K562 (cell line): ENCODE data around the gene KRT8. TPM values are rescaled to one million over a fixed set of nuclear protein-coding genes. Genes with fewer than 3 reads are reported as not detected.

Source experiments
- ATF2 ChIP-seq: sonication (generic); formaldehyde crosslinking; IDR thresholded peaks from 2 replicates; pipeline ENCODE4 v1.8.1; 2022; ENCODE audit warnings: missing genetic modification reagents
- BRD4 ChIP-seq: fragments of 200-600 bp; sonication (generic); IDR thresholded peaks from 2 replicates; pipeline ENCODE4 v1.6.1; 2017; ENCODE audit warnings: inconsistent platforms
- CC2D1A ChIP-seq: fragments of 450-650 bp; IDR thresholded peaks from 2 replicates; pipeline ENCODE4 v1.6.1; 2017; ENCODE audit warnings: mild to moderate bottlenecking
- COPS2 ChIP-seq: fragments of 450-650 bp; conservative IDR thresholded peaks from 2 replicates; pipeline ENCODE4 v1.6.1; 2016; ENCODE audit warnings: mild to moderate bottlenecking, moderate library complexity
- ELF2 ChIP-seq: fragments of 250-450 bp; sonication (Bioruptor Pico); IDR thresholded peaks from 2 replicates; pipeline ENCODE4 v1.5.0; 2021; ENCODE audit warnings: mild to moderate bottlenecking
- HNRNPK ChIP-seq: fragments of 200-400 bp; formaldehyde crosslinking; IDR thresholded peaks from one replicate; pipeline ENCODE4 v1.6.1; 2018; ENCODE audit warnings: mild to moderate bottlenecking, low read depth, low read length; ENCODE audit not compliant: poor library complexity, severe bottlenecking
- MYBL2 ChIP-seq, 2 experiments: fragments of 450-650 bp in 1 of 2; sonication (generic) in 1 of 2; formaldehyde crosslinking in 1 of 2; IDR thresholded peaks; 2 replicates each; pipeline versions ENCODE4 v1.6.1 to v1.8.1; 2017 to 2022; ENCODE audit warnings: borderline replicate concordance in 1 of 2, inconsistent platforms in 1 of 2, low read depth in 1 of 2, mild to moderate bottlenecking in 1 of 2, missing genetic modification reagents in 1 of 2, moderate library complexity in 1 of 2
- NFE2 ChIP-seq: IDR thresholded peaks from 2 replicates; pipeline ENCODE4 v1.6.1; 2014; ENCODE audit warnings: antibody characterized with exemption, low read depth
- SIN3A ChIP-seq, 2 experiments: fragments of 150-350 bp in 1 of 2; IDR thresholded peaks; 2 replicates each; pipeline ENCODE4 v1.6.1; 2011 to 2016; ENCODE audit warnings: borderline replicate concordance in 2 of 2, low read depth in 2 of 2, low read length in 2 of 2, mild to moderate bottlenecking in 2 of 2, moderate library complexity in 2 of 2; ENCODE audit not compliant: control insufficient read depth in 1 of 2
- SUPT5H ChIP-seq: fragments of 450-650 bp; IDR thresholded peaks from 2 replicates; pipeline ENCODE4 v1.6.1; 2016
- TAL1 ChIP-seq: fragments of 450-650 bp; IDR thresholded peaks from 2 replicates; pipeline ENCODE4 v1.6.1; 2016; ENCODE audit warnings: mild to moderate bottlenecking
- YY1 ChIP-seq, 3 experiments: IDR thresholded peaks; 2 replicates each; pipeline ENCODE4 v1.6.1; 2011; ENCODE audit warnings: low read length in 2 of 3, mild to moderate bottlenecking in 2 of 3, moderate library complexity in 2 of 3, borderline replicate concordance in 1 of 3, control low read depth in 1 of 3, low read depth in 1 of 3; ENCODE audit not compliant: insufficient read depth in 3 of 3, insufficient replicate concordance in 2 of 3, control insufficient read depth in 1 of 3, insufficient read length in 1 of 3; ENCODE audit errors: extremely low read depth in 1 of 3
- ZBTB1 ChIP-seq: sonication (generic); formaldehyde crosslinking; IDR thresholded peaks from 2 replicates; pipeline ENCODE4 v1.8.1; 2023; ENCODE audit warnings: missing genetic modification reagents, low read depth, mild to moderate bottlenecking, borderline replicate concordance
- ZFP36 ChIP-seq: fragments of 150-350 bp; IDR thresholded peaks from 2 replicates; pipeline ENCODE4 v1.6.1; 2018; ENCODE audit warnings: low read length, low read depth; ENCODE audit not compliant: partially characterized antibody
- ZNF133 ChIP-seq: fragments of 250-450 bp; sonication (Bioruptor Pico); IDR thresholded peaks from 2 replicates; pipeline ENCODE4 v1.4.0; 2020; ENCODE audit warnings: mild to moderate bottlenecking
- ZNF232 ChIP-seq: sonication (generic); formaldehyde crosslinking; IDR thresholded peaks from 2 replicates; pipeline ENCODE4 v1.8.0; 2022; ENCODE audit warnings: mild to moderate bottlenecking, missing genetic modification reagents
- ZNF41 ChIP-seq: fragments of 250-450 bp; sonication (Bioruptor Pico); conservative IDR thresholded peaks from 2 replicates; pipeline ENCODE4 v1.4.0; 2020; ENCODE audit warnings: mild to moderate bottlenecking
- ZNF518B ChIP-seq: fragments of 250-450 bp; sonication (Bioruptor Pico); IDR thresholded peaks from 2 replicates; pipeline ENCODE4 v1.5.0; 2021; ENCODE audit warnings: mild to moderate bottlenecking, moderate library complexity
- ZNF589 ChIP-seq: fragments of 200-800 bp; sonication (Bioruptor generic); IDR thresholded peaks from 2 replicates; pipeline ENCODE4 v1.6.1; 2016; ENCODE audit warnings: low read depth, missing genetic modification characterization, missing compliant biosample characterization
- polyA plus RNA-seq, 8 experiments: library from polyadenylated mRNA; depleted of rRNA in 4 of 8; stranded (reverse) in 5 of 8; unstranded in 3 of 8; fragments of >200 nt; fragmentation: Nextera tagmentation in 2 of 8; fragmentation: Illumina TruSeq in 1 of 8; extraction: Ambion mirVana in 2 of 8; extraction: Trizol in 1 of 8; gene quantifications; 2 replicates each; pipeline versions ENCODE4 v1.2.1 to v1.2.3, GENCODE V29; 2011 to 2014; ENCODE audit warnings: inconsistent platforms in 1 of 8, missing spikeins in 1 of 8
- total RNA-seq, 7 experiments: library from RNA; depleted of rRNA in 6 of 7; stranded (reverse); fragments of >200 nt in 6 of 7; fragmentation: Illumina TruSeq in 2 of 7; extraction: Trizol in 2 of 7; gene quantifications; 2 replicates each; pipeline versions ENCODE4 v1.2.1 to v1.2.3, GENCODE V29; 2011 to 2021; ENCODE audit warnings: low replicate concordance in 1 of 7
- TF ChIP-seq, protein P1 (sequence below), 2 experiments: fragments of 450-650 bp; IDR thresholded peaks; 2 replicates each; pipeline ENCODE4 v1.6.1; 2016
- TF ChIP-seq, protein P2 (sequence below): sonication (generic); formaldehyde crosslinking; IDR thresholded peaks from 2 replicates; pipeline ENCODE4 v1.8.0; 2022; ENCODE audit warnings: mild to moderate bottlenecking, missing genetic modification reagents

Gene KRT8
- total and polyA plus RNA-seq, 9 of the 15 experiments (the other 6 are each of a cell fraction or from before 2014, with no cell fraction given) = 41.5 to 661 (median 260) TPM

- TF ChIP-seq ZNF518B (CRISPR knock-in tag) = no peak
- TF ChIP-seq ZFP36 = no peak
- no peak for TF ChIP-seq CC2D1A
- TF ChIP-seq BRD4 = no peak
- peak; percentile 40; the same call in 1 of the 2 replicates for TF ChIP-seq ZBTB1 (CRISPR knock-in tag)
- peak in 1 of 3 experiments; percentile 11 for TF ChIP-seq YY1 (IDR thresholded peaks at IDR 0.05; ENCODE audit: borderline replicate concordance in 1 of 3, control insufficient read depth in 1 of 3, extremely low read depth in 1 of 3, insufficient read depth in 3 of 3, insufficient read length in 1 of 3, insufficient replicate concordance in 2 of 3, low read depth in 1 of 3, low read length in 2 of 3)
- TF ChIP-seq ZNF41 (CRISPR knock-in tag) = no peak
- TF ChIP-seq COPS2 = no peak
- no peak for TF ChIP-seq ZNF133 (CRISPR knock-in tag)
- TF ChIP-seq, protein P1, sequence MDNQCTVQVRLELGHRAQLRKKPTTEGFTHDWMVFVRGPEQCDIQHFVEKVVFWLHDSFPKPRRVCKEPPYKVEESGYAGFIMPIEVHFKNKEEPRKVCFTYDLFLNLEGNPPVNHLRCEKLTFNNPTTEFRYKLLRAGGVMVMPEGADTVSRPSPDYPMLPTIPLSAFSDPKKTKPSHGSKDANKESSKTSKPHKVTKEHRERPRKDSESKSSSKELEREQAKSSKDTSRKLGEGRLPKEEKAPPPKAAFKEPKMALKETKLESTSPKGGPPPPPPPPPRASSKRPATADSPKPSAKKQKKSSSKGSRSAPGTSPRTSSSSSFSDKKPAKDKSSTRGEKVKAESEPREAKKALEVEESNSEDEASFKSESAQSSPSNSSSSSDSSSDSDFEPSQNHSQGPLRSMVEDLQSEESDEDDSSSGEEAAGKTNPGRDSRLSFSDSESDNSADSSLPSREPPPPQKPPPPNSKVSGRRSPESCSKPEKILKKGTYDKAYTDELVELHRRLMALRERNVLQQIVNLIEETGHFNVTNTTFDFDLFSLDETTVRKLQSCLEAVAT (IDR thresholded peaks at IDR 0.05) = no peak
- TF ChIP-seq ZNF232 (CRISPR knock-in tag) = no peak
- no peak for TF ChIP-seq SUPT5H
- no peak for TF ChIP-seq NFE2
- no peak for TF ChIP-seq ZNF589 (CRISPR knock-in tag)
- TF ChIP-seq SIN3A (IDR thresholded peaks at IDR 0.05; ENCODE audit: borderline replicate concordance in 2 of 2, control insufficient read depth in 1 of 2, low read depth in 2 of 2, low read length in 2 of 2) = no peak
- no peak for TF ChIP-seq HNRNPK
- no peak for TF ChIP-seq MYBL2 (IDR thresholded peaks at IDR 0.05; ENCODE audit: low read depth)
- no peak for TF ChIP-seq MYBL2 (CRISPR knock-in tag; IDR thresholded peaks at IDR 0.05; ENCODE audit: borderline replicate concordance)
- TF ChIP-seq, protein P2, sequence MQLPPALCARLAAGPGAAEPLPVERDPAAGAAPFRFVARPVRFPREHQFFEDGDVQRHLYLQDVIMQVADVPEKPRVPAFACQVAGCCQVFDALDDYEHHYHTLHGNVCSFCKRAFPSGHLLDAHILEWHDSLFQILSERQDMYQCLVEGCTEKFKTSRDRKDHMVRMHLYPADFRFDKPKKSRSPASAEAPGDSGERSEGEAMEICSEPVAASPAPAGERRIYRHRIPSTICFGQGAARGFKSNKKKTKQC (CRISPR knock-in tag) = peak; percentile 62; the same call in 1 of the 2 replicates
- TF ChIP-seq ATF2 = 0 out of 2 replicates have a peak, but pooled peaks have one; percentile 29
- TF ChIP-seq TAL1 = no peak
- TF ChIP-seq ELF2 (CRISPR knock-in tag) = no peak; the same call in 1 of the 2 replicates
These were observed 1.5 kb downstream of the KRT8 start (continued) for GRCh38 chr12:52903285-52903854.
